HepG2 (cell line): Measurements from ENCODE around the gene C1QTNF5. TPM values are rescaled to one million over a fixed set of nuclear protein-coding genes. Genes with fewer than 3 reads are reported as not detected.

Experiments used
- DR1 ChIP-seq: sonication (generic); formaldehyde crosslinking; IDR thresholded peaks from 2 replicates; pipeline ENCODE4 v1.8.0; 2021; ENCODE audit warnings: mild to moderate bottlenecking, missing genetic modification reagents, inconsistent platforms
- EED ChIP-seq: sonication (generic); formaldehyde crosslinking; IDR thresholded peaks from 2 replicates; pipeline ENCODE4 v1.5.0; 2020; ENCODE audit warnings: mild to moderate bottlenecking, missing genetic modification reagents
- FOXK2 ChIP-seq: fragments of 450-650 bp; IDR thresholded peaks from 2 replicates; pipeline ENCODE4 v1.6.1; 2016
- HNRNPL ChIP-seq: fragments of 200-400 bp; formaldehyde crosslinking; IDR thresholded peaks from 2 replicates; pipeline ENCODE4 v1.6.1; 2017; ENCODE audit warnings: mild to moderate bottlenecking, low read depth, low read length
- KDM3A ChIP-seq: IDR thresholded peaks from 2 replicates; pipeline ENCODE4 v1.6.1; 2018; ENCODE audit warnings: low read depth, missing compliant biosample characterization
- NAIF1 ChIP-seq: sonication (generic); formaldehyde crosslinking; IDR thresholded peaks from 2 replicates; pipeline ENCODE4 v1.5.0; 2020; ENCODE audit warnings: mild to moderate bottlenecking, missing genetic modification reagents, borderline replicate concordance
- NR3C1 ChIP-seq: sonication (generic); formaldehyde crosslinking; IDR thresholded peaks from 2 replicates; pipeline ENCODE4 v1.4.0; 2020; ENCODE audit warnings: missing genetic modification reagents
- SETDB1 ChIP-seq: sonication (generic); formaldehyde crosslinking; IDR thresholded peaks from 2 replicates; pipeline ENCODE4 v1.5.1; 2020; ENCODE audit warnings: missing genetic modification reagents, mild to moderate bottlenecking, borderline replicate concordance
- SP2 ChIP-seq: sonication (generic); formaldehyde crosslinking; IDR thresholded peaks from 2 replicates; pipeline ENCODE4 v1.5.1; 2020; ENCODE audit warnings: mild to moderate bottlenecking, missing genetic modification reagents
- TAF15 ChIP-seq: fragments of 200-400 bp; formaldehyde crosslinking; IDR thresholded peaks from one replicate; pipeline ENCODE4 v1.6.1; 2018; ENCODE audit warnings: mild to moderate bottlenecking, low read depth, low read length; ENCODE audit not compliant: poor library complexity, severe bottlenecking
- TSC22D2 ChIP-seq: sonication (generic); formaldehyde crosslinking; IDR thresholded peaks from 2 replicates; pipeline ENCODE4 v1.5.1; 2020; ENCODE audit warnings: missing genetic modification reagents, mild to moderate bottlenecking, borderline replicate concordance
- polyA plus RNA-seq, 8 experiments: library from polyadenylated mRNA; depleted of rRNA in 3 of 8; stranded (reverse) in 7 of 8; unstranded in 1 of 8; fragments of >200 nt; fragmentation: Illumina TruSeq in 4 of 8; extraction: Trizol in 4 of 8; gene quantifications; 2 replicates each; pipeline versions ENCODE4 v1.2.1 to v1.2.3, GENCODE V29; 2011 to 2016; ENCODE audit warnings: low read depth in 4 of 8, missing spikeins in 1 of 8, mixed read lengths in 1 of 8; ENCODE audit not compliant: insufficient read depth in 1 of 8
- total RNA-seq, 5 experiments: library from RNA; depleted of rRNA; stranded (reverse); fragments of >200 nt; fragmentation: Illumina TruSeq; extraction: Trizol; gene quantifications; 2 replicates each; pipeline ENCODE4 v1.2.3, GENCODE V29; 2016; ENCODE audit warnings: low read depth in 1 of 5
- TF ChIP-seq, protein P1 (sequence below): sonication (generic); formaldehyde crosslinking; IDR thresholded peaks from 2 replicates; pipeline ENCODE4 v1.5.0; 2020; ENCODE audit warnings: missing genetic modification reagents, mild to moderate bottlenecking, borderline replicate concordance
- TF ChIP-seq, protein P2 (sequence below): sonication (generic); IDR thresholded peaks from 2 replicates; pipeline ENCODE4 v1.6.1; 2016; ENCODE audit warnings: low read depth, borderline replicate concordance
- TF ChIP-seq, protein P3 (sequence below): sonication (generic); formaldehyde crosslinking; IDR thresholded peaks from 2 replicates; pipeline ENCODE4 v1.4.0; 2020; ENCODE audit warnings: mild to moderate bottlenecking, missing genetic modification reagents
- TF ChIP-seq, protein P4 (sequence below): sonication (generic); formaldehyde crosslinking; IDR thresholded peaks from 2 replicates; pipeline ENCODE4 v1.4.0; 2020; ENCODE audit warnings: missing genetic modification reagents, mild to moderate bottlenecking, borderline replicate concordance

Gene C1QTNF5
- total and polyA plus RNA-seq, 2 of the 13 experiments (the other 11 are each of a cell fraction or from before 2014, with no cell fraction given) = 0.86 to 1.2 TPM

DNA sequence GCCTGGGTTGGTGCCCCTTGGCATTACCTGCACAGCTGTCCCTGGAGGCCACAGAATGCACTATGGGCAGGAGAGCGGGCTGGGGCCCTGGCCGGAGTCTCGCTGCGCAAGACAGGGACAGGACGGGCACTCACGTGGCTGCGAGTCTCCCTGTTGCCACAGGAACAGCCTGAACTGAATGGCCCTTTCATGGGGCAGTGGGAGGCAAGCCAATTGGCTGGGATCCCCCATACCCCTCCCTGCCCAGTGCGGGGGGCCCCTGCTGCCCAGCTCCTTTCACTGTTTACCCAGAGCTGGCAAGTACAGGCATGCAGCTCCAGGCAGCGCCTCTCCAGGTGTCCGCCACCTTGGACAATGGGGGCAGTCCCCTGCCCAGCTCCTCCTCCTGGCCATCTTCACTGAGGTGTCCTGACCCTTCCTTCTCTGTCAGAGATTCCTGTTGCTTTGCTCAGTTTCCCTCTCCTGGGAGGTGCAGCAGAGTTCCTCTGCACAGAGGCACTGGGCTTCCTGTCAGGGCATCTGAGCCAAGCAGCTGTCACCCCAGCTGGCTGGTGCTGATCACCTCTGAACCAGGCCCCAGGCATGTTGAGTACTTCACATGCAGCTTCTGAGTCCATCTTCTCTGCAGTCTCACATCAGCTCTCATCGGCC, 35.6 kb upstream of the C1QTNF5 start (continued):
- TF ChIP-seq, protein P1, sequence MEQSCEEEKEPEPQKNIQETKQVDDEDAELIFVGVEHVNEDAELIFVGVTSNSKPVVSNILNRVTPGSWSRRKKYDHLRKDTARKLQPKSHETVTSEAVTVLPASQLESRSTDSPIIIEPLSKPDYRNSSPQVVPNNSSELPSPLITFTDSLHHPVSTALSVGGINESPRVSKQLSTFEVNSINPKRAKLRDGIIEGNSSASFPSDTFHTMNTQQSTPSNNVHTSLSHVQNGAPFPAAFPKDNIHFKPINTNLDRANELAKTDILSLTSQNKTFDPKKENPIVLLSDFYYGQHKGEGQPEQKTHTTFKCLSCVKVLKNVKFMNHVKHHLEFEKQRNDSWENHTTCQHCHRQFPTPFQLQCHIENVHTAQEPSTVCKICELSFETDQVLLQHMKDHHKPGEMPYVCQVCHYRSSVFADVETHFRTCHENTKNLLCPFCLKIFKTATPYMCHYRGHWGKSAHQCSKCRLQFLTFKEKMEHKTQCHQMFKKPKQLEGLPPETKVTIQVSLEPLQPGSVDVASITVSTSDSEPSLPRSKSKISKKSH = no peak
- TF ChIP-seq EED (CRISPR knock-in tag) (no peak), SETDB1 (CRISPR knock-in tag) (no peak), TAF15 (no peak), TSC22D2 (CRISPR knock-in tag) (no peak), SP2 (no peak), NAIF1 (no peak), DR1 (CRISPR knock-in tag) (peak; percentile 56; the same call in 1 of the 2 replicates), KDM3A (CRISPR knock-in tag) (peak; percentile 45; the same call in 1 of the 2 replicates), NR3C1 (CRISPR knock-in tag) (no peak), HNRNPL (peak; percentile 99), FOXK2 (no peak)
- TF ChIP-seq, protein P2, sequence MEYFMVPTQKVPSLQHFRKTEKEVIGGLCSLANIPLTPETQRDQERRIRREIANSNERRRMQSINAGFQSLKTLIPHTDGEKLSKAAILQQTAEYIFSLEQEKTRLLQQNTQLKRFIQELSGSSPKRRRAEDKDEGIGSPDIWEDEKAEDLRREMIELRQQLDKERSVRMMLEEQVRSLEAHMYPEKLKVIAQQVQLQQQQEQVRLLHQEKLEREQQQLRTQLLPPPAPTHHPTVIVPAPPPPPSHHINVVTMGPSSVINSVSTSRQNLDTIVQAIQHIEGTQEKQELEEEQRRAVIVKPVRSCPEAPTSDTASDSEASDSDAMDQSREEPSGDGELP = peak; percentile 73; the same call in 1 of the 2 replicates
- TF ChIP-seq, protein P3, sequence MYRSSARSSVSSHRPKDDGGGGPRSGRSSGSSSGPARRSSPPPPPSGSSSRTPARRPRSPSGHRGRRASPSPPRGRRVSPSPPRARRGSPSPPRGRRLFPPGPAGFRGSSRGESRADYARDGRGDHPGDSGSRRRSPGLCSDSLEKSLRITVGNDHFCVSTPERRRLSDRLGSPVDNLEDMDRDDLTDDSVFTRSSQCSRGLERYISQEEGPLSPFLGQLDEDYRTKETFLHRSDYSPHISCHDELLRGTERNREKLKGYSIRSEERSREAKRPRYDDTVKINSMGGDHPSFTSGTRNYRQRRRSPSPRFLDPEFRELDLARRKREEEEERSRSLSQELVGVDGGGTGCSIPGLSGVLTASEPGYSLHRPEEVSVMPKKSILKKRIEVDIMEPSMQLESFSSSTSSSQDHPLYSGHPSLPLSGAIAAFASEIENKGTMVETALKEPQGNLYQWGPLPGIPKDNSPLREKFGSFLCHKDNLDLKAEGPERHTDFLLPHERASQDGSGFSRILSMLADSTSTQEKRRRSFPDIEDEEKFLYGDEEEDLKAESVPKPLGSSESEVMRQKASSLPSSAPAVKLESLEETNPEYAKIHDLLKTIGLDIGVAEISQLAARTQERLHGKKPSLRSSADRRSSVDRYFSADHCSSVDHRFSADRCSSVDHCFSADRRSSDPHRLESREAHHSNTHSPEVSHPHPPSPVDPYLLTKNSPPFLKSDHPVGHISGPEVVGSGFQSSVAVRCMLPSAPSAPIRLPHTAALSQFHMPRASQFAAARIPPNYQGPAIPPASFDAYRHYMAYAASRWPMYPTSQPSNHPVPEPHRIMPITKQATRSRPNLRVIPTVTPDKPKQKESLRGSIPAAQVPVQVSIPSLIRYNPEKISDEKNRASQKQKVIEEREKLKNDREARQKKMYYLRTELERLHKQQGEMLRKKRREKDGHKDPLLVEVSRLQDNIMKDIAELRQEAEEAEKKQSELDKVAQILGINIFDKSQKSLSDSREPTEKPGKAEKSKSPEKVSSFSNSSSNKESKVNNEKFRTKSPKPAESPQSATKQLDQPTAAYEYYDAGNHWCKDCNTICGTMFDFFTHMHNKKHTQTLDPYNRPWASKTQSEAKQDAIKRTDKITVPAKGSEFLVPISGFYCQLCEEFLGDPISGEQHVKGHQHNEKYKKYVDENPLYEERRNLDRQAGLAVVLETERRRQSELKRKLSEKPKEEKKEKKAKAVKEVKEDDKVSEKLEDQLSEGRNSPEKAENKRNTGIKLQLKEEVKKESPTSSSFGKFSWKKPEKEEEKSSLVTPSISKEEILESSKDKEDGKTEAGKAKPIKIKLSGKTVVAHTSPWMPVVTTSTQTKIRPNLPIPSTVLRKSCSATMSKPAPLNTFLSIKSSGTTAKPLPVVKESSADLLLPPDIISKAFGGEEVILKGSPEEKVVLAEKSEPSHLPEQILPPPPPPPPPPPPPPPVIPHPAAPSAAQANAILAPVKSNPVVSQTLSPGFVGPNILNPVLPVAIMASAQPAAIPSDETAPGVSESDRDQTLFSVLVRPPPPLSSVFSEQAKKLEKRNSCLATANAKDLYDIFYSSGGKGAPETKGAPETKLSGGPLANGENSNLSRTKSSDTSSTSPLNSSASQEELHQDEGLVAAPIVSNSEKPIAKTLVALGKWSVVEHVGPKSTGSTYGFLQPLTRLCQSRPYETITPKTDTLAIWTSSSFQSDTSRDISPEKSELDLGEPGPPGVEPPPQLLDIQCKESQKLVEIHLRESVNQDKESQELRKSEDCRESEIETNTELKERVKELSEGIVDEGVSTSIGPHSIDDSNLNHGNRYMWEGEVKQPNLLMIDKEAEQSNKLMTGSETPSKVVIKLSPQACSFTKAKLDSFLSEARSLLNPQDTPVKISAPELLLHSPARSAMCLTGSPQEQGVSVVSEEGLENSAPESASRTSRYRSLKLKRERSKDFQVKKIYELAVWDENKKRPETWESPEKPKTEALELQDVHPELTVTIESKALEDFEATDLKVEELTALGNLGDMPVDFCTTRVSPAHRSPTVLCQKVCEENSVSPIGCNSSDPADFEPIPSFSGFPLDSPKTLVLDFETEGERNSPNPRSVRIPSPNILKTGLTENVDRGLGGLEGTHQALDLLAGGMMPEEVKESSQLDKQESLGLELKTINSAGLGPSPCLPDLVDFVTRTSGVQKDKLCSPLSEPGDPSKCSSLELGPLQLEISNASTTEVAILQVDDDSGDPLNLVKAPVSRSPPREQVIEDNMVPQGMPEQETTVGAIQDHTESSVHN (CRISPR knock-in tag) = no peak
- TF ChIP-seq, protein P4, sequence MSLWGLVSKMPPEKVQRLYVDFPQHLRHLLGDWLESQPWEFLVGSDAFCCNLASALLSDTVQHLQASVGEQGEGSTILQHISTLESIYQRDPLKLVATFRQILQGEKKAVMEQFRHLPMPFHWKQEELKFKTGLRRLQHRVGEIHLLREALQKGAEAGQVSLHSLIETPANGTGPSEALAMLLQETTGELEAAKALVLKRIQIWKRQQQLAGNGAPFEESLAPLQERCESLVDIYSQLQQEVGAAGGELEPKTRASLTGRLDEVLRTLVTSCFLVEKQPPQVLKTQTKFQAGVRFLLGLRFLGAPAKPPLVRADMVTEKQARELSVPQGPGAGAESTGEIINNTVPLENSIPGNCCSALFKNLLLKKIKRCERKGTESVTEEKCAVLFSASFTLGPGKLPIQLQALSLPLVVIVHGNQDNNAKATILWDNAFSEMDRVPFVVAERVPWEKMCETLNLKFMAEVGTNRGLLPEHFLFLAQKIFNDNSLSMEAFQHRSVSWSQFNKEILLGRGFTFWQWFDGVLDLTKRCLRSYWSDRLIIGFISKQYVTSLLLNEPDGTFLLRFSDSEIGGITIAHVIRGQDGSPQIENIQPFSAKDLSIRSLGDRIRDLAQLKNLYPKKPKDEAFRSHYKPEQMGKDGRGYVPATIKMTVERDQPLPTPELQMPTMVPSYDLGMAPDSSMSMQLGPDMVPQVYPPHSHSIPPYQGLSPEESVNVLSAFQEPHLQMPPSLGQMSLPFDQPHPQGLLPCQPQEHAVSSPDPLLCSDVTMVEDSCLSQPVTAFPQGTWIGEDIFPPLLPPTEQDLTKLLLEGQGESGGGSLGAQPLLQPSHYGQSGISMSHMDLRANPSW (CRISPR knock-in tag) = no peak
